HAP-1 (cell line): ENCODE data around the gene IFITM2.
"Not testable (repeated sequence)": the region's sequence is repeated elsewhere in the genome, so short reads cannot be mapped to it uniquely, and the experiment has no call there.

Experiments
- DNase-seq, 2 experiments: peaks; one replicate each; pipeline ENCODE4 v3.0.0-alpha.2; 2016 to 2020; ENCODE audit warnings: low spot score in 2 of 2
- H3K27me3 ChIP-seq: fragments of 250-450 bp; sonication (Bioruptor Pico); 2 replicates; pipeline ENCODE4 v1.5.1; 2020; ENCODE audit warnings: low read depth, mild to moderate bottlenecking, moderate library complexity
- H3K36me3 ChIP-seq: fragments of 250-450 bp; sonication (Bioruptor Pico); replicated peaks from 2 replicates; pipeline ENCODE4 v1.5.1; 2020; ENCODE audit warnings: mild to moderate bottlenecking
- H3K4me1 ChIP-seq: fragments of 250-450 bp; sonication (Bioruptor Pico); 2 replicates; pipeline ENCODE4 v1.5.1; 2020; ENCODE audit warnings: mild to moderate bottlenecking
- H3K4me3 ChIP-seq: fragments of 250-450 bp; sonication (Bioruptor Pico); 2 replicates; pipeline ENCODE4 v1.5.1; 2020; ENCODE audit warnings: mild to moderate bottlenecking, moderate library complexity
- H3K9me3 ChIP-seq: fragments of 250-450 bp; sonication (Bioruptor Pico); 2 replicates; pipeline ENCODE4 v1.5.1; 2020; ENCODE audit warnings: mild to moderate bottlenecking, moderate library complexity
- in situ Hi-C: fragments of 300-500 bp; cut with MboI; formaldehyde crosslinking; loops from 3 replicates; pipeline ENCODE4 v1.14.3; 2020; ENCODE audit warnings: low sequenced_read_pairs, inconsistent platforms, mixed read lengths

IFITM2 gene

GRCh38 chr11:304061-304506, 3.5 kb upstream of the IFITM2 start:
- DNase-seq, result no peak
- no peaks in the 10 kb centered on the region for H3K36me3 ChIP-seq
- no peaks in the 10 kb centered on the region for H3K9me3 ChIP-seq
- in situ Hi-C loops, result loop anchor here (5.0 kb wide), 1 partner anchor 48 kb away; no protein-coding TSS in a partner anchor
- no peak overlapping the region for H3K4me3 ChIP-seq
- H3K27me3 ChIP-seq, result 0 out of 2 replicates have a peak, but pooled peaks cover 4% of the 10 kb centered on the region
- H3K4me1 ChIP-seq, result peaks cover 14% of the 10 kb centered on the region

- in situ Hi-C loops, result loop anchor here (5.0 kb wide), 1 partner anchor 47 kb away; no protein-coding TSS in a partner anchor
- H3K4me3 ChIP-seq, result no peak overlapping the region
- H3K4me1 ChIP-seq, result peaks cover 14% of the 10 kb centered on the region
- 0 out of 2 replicates have a peak, but pooled peaks cover 2% of the 10 kb centered on the region for H3K27me3 ChIP-seq
- H3K9me3 ChIP-seq, result no peaks in the 10 kb centered on the region
- no peaks in the 10 kb centered on the region for H3K36me3 ChIP-seq
- DNase-seq, result peak; percentile 76 to 78
Observed at GRCh38 chr11:304915-305843, 2.4 kb upstream of the IFITM2 start.

- no peak for DNase-seq
- H3K9me3 ChIP-seq, result no peaks in the 10 kb centered on the region
- H3K4me3 ChIP-seq, result no peak overlapping the region
- in situ Hi-C loops, result no loop called here
- no peaks in the 10 kb centered on the region for H3K36me3 ChIP-seq
- no peaks in the 10 kb centered on the region for H3K27me3 ChIP-seq
- H3K4me1 ChIP-seq, result peaks cover 14% of the 10 kb centered on the region
Observed at GRCh38 chr11:305844-306211, 1.8 kb upstream of the IFITM2 start.

GRCh38 chr11:306645-307371, 808 bp upstream of the IFITM2 start:
- Histone ChIP-seq H3K4me3 (no peak overlapping the region), H3K27me3 (no peaks in the 10 kb centered on the region), H3K4me1 (peaks cover 14% of the 10 kb centered on the region), H3K9me3 (no peaks in the 10 kb centered on the region), H3K36me3 (no peaks in the 10 kb centered on the region)
- in situ Hi-C loops, result no loop called here
- DNase-seq, result no peak

GRCh38 chr11:308740-309665, 1.4 kb downstream of the IFITM2 start:
- H3K27me3 ChIP-seq, H3K36me3 ChIP-seq, in situ Hi-C loops, H3K4me3 ChIP-seq, H3K9me3 ChIP-seq, DNase-seq: not testable (repeated sequence)
- peaks cover 16% of the 10 kb centered on the region for H3K4me1 ChIP-seq

GRCh38 chr11:309979-310572, 2.5 kb downstream of the IFITM2 start:
- H3K4me1 ChIP-seq, result peaks cover 17% of the 10 kb centered on the region
- in situ Hi-C loops, DNase-seq: not testable (repeated sequence)

GRCh38 chr11:311013-311748, 3.6 kb downstream of the IFITM2 start:
- in situ Hi-C loops, H3K27me3 ChIP-seq, H3K36me3 ChIP-seq, H3K4me3 ChIP-seq, DNase-seq, H3K9me3 ChIP-seq: not testable (repeated sequence)
- H3K4me1 ChIP-seq, result peaks cover 16% of the 10 kb centered on the region

More at GRCh38 chr11:309979-310572, 2.5 kb downstream of the IFITM2 start:
- H3K4me3 ChIP-seq, result peak overlapping the region; percentile 13
- H3K36me3 ChIP-seq, H3K27me3 ChIP-seq, H3K9me3 ChIP-seq: not testable (repeated sequence)

GRCh38 chr11:312092-312816, 4.6 kb downstream of the IFITM2 start:
- Histone ChIP-seq H3K27me3 (no peaks in the 10 kb centered on the region), H3K4me1 (peaks cover 24% of the 10 kb centered on the region), H3K36me3 (no peaks in the 10 kb centered on the region), H3K4me3 (no peak overlapping the region), H3K9me3 (no peaks in the 10 kb centered on the region)
- no peak for DNase-seq
- in situ Hi-C loops, result no loop called here

- no peaks in the 10 kb centered on the region for H3K9me3 ChIP-seq
- no peak overlapping the region for H3K4me3 ChIP-seq
- no peaks in the 10 kb centered on the region for H3K36me3 ChIP-seq
- DNase-seq, result no peak
- in situ Hi-C loops, result no loop called here
- peaks cover 30% of the 10 kb centered on the region for H3K4me1 ChIP-seq
- no peaks in the 10 kb centered on the region for H3K27me3 ChIP-seq
Observed at GRCh38 chr11:313304-313786, 5.7 kb downstream of the IFITM2 start.

- no peaks in the 10 kb centered on the region for H3K27me3 ChIP-seq
- no peaks in the 10 kb centered on the region for H3K36me3 ChIP-seq
- H3K4me1 ChIP-seq, result peaks cover 30% of the 10 kb centered on the region
- peak within 1 kb of the TSS; percentile 24 for H3K4me3 ChIP-seq
- DNase-seq, result peak in 1 of 2 experiments; percentile 43
- in situ Hi-C loops, result no loop called here
- no peaks in the 10 kb centered on the region for H3K9me3 ChIP-seq
Observed at GRCh38 chr11:313787-314553, 6.4 kb downstream of the IFITM2 start, which contains the start of gene IFITM1. Gene IFITM1 (plus strand): TSS chr11:314040. CDS start chr11:314171, 131 bp downstream.

GRCh38 chr11:314554-314875, 6.9 kb downstream of the IFITM2 start:
- H3K27me3 ChIP-seq, DNase-seq, in situ Hi-C loops, H3K36me3 ChIP-seq, H3K9me3 ChIP-seq: not testable (repeated sequence)
- H3K4me1 ChIP-seq, result peaks cover 30% of the 10 kb centered on the region
- peak overlapping the region; percentile 24 for H3K4me3 ChIP-seq
